GM18526 (cell line): ENCODE results near the gene SNAPC3.

Experiments used
- POLR2A ChIP-seq: IDR thresholded peaks from 3 replicates; pipeline ENCODE4 v1.6.1; 2011; ENCODE audit not compliant: insufficient read length; ENCODE audit errors: extremely low read depth

SNAPC3 gene

DNA sequence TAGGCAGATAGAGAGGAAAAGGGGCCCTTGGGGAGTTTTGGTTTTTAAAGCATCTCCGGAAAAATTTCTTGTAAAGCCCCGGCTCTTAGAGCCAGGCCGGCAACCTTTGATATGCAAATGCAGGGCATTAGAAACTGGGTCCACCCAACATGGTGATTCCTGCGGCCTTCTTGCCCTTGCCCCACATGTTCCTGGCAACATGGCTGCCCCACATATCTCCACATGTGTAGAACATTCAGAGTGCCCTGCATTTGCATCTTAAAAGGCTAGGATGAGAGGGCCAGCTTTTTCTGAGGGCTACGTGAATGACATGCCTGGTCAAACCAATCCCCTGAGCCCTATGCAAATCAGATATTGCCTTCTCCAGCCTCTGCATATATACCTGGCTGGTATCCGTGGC lies 5.0 kb upstream of the SNAPC3 start:
- TF ChIP-seq POLR2A = no peak

GRCh38 chr9:15420796-15421195 lies 1.9 kb upstream of the SNAPC3 start:
- TF ChIP-seq POLR2A = no peak

GRCh38 chr9:15421532-15421931 lies 1.1 kb upstream of the SNAPC3 start:
- TF ChIP-seq POLR2A = no peak

DNA sequence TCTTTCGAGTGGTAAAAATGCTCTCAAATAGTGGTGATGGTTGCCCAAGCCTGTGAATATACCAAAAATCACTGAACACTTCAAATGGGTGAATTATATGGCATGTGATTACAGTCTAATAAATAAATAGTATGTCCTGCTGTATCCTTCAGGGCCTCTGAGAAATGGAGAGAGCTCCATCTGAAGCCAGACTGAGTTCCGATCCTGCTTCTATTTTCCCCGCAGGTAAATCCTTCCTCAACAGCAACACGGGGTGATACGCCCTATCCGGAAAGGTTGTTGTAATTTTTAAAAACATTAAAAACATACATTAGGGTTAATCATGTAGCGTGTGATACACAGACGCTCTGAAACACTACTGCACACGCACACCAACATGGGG lies 695 bp upstream of the SNAPC3 start:
- no peak for TF ChIP-seq POLR2A

DNA sequence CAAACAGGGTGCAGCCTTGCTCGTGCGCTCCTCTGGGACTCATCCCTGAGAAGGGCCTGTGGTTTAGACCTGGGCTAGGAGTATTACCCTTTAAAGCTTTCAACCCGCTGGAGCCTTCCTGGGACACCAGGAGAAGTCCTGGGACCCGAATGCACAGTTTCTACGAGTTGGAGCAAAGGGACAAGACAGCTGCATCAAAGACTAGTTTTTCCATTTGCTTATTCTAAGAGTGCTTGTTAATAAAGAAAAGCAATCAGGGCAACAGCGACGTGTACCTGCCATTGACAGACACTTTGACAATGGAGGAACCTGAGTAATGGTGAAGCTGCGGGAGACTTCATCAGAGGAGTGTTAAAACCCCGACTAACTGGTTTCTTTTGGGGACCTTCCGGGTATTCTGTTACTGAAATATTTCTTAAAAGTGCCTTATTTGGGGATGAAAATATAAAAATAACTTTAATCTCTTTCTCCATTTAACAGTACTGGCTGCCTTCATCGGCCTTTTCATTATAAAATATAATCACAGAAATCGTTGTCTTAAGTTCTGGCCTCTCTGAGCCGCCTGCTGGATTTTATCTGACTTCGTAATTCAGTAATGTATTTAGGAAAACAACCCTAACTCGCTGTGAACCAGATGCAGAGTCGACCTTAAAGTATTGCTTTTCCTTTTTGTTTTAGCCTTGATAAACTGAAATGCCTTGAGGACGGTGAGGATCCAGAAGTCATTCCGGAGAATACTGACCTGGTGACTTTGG lies 732 bp downstream of the SNAPC3 start:
- TF ChIP-seq POLR2A = no peak

DNA sequence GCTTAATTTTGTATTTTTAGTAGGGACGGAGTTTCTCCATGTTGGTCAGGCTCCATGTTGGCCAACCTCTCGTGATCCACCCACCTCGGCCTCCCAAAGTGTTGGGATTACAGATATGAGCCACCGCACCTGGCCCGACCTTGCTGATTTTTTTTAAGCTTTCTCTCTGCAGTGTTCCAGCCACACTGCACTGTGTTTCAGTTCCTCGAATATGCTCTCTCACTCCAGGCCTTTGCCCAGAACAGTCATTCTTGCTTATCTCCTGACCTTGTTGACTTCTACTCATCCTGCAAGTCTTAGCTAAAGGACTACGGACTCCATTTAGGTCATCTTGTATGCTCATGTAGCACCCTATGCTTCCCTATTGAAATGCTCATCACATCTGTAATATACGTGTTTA lies 3.3 kb downstream of the SNAPC3 start:
- no peak for TF ChIP-seq POLR2A

DNA sequence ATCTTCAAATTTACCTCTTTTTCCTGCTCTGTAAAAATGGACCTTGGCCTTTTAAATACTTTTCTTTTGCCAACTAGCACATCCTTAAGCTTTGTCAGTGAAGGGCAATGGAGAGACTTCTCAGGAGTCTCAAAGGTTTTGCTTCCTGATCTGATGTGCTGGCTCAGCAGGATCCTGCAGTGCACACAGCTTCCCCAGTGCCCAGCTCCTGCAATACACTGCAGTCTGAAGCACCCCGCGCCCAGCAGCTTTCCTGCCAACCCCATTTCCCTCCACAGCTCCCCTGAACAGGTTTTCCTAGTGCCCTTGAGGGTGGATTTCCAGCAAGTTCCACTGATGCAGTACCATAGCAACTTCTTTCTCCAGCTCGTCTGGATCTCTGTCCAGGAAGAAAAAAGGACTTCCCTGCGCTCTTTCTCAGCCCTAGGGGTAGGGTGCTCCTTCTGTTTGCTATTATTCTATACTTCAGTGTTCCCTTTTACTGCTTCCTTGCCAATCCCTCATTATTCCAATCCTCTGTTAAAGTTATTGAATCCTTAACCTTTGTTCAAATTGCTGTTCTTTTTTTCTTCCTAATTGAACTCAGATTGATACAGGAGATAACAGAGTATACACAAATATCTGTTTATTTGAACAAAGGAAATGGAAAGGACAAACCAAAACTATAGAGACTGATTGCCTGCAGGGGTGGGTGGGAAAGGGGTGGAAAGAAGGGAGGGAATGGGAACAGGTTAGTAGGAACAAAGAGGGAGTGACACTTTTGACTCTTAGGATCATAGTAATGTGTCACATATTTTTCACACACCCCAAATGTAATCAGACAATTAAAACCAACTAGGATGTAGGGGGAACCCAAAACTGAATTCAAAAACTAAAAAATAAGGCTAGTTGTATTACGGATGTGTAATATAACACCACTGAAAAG lies 8.5 kb downstream of the SNAPC3 start:
- TF ChIP-seq POLR2A = no peak

DNA sequence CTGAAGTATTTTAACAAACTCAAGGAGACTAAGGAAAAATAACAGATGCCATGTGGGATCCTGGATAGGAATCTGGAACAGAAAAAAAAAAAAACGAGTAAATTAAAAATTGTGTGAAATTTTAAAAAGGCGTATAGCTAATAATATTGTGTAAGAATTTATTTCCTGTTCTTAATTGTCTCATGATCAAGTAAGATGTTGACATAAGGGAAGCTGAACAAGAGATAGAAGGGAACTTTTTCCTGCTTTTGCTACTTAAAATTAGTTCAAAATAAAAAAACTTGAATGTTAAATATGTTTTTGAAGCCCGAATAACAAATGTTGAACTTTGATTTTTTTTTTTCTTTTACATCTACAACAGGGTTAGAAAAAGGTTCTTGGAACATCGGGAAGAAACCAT lies 10.5 kb downstream of the SNAPC3 start:
- TF ChIP-seq POLR2A = no peak

- TF ChIP-seq POLR2A = no peak
Observed at GRCh38 chr9:15433661-15434060, 11.0 kb downstream of the SNAPC3 start.

DNA sequence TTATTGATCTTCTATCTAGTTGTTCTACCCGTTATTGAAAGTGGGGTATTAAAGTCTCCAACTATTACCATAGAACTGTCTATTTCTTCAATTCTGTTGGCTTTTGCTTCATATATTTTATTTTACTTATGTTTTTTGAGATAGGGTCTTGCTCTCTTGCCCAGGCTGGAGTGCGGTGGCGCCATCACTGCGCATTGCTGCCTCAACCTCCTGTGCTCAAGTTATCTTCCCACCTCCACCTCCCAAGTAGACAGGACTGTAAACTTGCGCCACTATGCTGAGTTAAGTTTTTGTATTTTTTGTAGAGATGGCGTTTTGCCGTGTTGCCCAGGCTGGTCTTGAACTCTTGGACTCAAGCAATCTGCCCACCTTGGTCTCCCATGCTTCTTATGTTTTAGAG lies 16.2 kb downstream of the SNAPC3 start:
- TF ChIP-seq POLR2A = no peak

DNA sequence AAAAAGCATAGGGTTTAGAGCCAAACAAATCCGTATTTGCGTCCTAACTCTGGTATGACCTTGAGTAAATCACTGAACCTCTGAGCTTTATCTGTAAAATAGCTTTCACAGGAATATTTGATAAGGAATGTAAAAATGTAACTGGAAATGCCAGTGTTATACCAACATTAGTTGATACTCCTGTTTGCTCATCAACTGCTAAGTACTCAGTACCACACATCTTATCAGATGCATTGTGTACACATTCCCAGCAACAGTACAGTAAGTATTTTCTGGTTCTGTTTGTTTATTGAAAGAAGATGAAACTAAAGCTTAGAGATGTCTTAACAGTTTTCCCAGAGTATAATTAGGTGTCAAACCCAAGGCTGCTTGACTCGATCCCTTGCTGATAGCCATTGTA lies 21.5 kb downstream of the SNAPC3 start:
- no peak for TF ChIP-seq POLR2A

DNA sequence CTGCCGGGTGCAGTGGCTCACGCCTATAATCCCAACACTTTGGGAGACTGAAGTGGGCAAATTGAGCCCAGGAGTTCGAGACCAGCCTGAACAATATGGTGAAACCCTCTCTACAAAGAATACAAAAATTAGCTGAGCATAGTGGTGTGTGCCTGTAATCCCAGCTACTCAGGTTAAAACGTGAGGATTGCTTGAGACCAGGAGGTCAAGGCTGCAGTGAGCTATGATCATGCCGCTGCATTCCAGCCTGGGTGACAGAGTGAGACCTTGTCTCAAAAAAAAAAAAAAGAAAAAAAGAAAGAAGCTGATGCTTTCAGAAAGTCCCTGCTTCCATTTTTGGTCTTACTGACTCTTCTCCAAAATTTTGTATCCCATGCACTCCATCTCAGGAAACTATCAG lies 31.3 kb downstream of the SNAPC3 start:
- TF ChIP-seq POLR2A = no peak

DNA sequence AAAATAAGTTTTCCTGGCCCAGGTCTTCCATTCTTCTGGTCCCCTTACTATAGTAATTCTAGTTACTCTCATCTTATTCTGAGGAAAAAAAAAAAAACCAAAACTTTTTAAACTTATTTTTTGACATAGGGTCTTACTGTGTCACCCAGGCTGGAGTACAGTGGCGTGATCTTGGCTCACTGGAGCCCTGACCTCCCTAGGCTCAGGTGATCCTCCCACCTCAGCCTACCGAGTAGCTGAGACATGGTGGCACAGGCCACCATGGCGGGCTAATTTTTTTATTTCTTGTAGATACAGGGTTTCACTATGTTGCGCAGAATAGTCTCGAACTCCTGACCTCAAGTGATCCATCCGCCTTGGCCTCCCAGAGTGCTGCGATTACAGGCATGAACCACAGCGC lies 38.4 kb downstream of the SNAPC3 start:
- no peak for TF ChIP-seq POLR2A

- no peak for TF ChIP-seq POLR2A
Observed at GRCh38 chr9:15461601-15462000, 38.9 kb downstream of the SNAPC3 start.

DNA sequence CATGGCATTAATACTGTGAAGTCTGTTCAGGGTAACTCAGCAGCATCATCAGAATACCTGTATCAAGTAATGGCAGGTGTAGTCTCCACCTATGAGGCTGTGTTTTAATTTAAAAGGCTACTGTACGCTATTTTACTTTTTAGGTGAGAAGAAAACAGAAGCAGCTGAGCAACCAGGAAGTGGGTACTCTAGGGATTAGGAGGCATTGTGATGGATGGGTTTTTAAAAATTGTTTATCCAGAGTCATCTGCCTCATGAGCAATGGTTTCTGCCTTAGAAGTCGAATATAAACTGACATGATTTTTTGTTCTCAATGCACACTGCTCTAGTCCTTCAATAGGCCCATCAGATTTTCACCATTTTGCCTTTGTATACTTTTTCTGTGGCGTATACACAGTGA lies 45.5 kb downstream of the SNAPC3 start:
- TF ChIP-seq POLR2A = no peak

GRCh38 chr9:15469406-15469805 lies 46.7 kb downstream of the SNAPC3 start:
- no peak for TF ChIP-seq POLR2A
